Renal pelvis (tissue), 4 donors: ENCODE results near the gene DOK4. TPM values are rescaled to one million over a fixed set of nuclear protein-coding genes. Genes with fewer than 3 reads are reported as not detected.

Experiments used
- DNase-seq: peaks from one replicate; pipeline ENCODE4 v3.0.0-alpha.2; 2013
- polyA plus RNA-seq, 3 donors: library from polyadenylated mRNA; unstranded; fragments of 120-200 nt; gene quantifications; one replicate each; pipeline ENCODE4 v1.2.1, GENCODE V29; 2013; ENCODE audit not compliant: insufficient read length in 3 of 3

Gene DOK4
- polyA plus RNA-seq, 3 donors, result 34.3 to 36.8 (median 35.0) TPM

DNA sequence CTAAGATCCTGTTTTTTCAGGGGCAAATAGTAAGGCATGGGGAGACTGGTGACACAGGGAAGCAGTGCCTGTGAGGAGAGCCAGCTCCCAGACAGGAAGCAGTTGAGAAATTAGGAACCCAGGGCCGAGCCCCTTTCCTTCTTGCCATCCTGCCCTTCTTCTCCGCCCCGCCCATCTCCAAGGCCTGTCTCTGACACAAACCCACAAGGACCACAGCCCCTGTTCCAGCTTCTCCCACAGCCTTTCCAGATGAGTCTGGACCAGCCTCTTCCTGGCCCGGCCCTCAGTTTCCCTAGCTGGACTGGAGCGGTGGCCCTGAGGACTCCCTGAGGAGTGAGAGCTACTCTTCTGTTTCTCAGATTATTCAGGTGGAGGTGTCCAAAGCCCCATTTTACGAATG, 40.2 kb upstream of the DOK4 start:
- DNase-seq, result no peak

DNA sequence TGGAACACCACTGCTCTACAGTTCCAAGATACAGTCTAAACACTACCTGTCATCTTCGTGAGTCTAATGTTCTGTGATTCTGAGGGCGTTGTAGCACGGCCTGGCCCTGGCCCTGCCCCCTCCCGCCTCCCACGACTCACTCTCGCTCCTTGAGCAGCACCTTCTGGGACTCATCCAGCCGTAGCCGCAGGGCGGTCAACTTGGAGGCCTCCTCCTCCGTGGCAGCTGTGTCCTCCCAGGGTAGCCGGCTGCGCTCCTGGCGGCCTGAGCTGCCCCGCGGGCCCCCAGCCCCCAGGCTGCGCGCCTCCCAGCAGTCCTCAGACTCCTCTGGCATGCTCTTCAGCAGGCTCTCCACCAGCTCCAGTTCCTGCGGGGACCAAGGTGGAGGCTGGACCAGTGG, 39.5 kb upstream of the DOK4 start:
- no peak for DNase-seq

DNA sequence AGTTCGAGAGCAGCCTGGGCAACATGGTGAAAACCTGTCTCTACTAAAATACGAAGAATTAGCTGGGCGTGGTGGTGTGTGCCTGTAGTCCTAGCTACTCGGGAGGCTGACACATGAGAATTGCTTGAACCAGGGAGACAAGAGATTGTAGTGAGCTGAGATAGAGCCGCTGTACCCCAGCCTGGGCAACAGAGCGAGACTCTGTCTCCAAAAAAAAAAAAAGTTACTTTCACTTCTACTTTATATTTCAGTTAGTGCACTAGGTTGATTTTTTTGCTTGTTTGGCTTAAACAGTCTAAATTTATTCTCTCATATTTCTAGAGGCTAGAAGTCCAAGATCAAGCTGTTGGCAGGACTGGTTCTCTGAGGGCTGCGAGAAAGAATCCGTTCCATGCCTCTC, 36.7 kb upstream of the DOK4 start:
- DNase-seq, result no peak

DNA sequence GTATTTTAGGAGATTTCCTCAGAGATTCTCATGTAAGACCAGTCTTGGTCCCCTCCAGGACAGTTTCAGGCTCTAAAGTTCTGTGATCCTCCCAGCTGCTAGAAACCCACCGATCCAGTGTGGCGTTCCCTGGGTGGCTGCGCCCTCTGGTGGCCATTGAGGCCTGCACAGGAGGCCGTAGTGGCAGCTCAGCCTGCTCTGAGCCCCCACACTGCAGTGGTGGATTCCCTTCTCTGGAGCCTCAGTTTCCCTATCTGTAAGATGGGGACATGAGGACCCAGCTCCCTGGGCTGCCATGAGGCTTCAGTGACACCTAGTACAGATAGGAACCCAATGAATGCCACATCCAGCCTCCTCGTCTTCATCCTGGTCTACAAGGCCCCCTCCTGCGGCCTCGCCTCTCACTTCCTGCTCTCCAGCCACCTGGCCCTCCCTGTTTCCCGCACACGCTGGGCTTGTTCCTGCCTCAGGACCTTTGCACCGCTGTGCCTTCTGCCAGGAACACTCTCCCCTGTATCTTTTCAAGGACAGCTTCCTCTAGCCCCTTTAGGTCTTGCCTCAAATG, 33.6 kb upstream of the DOK4 start:
- DNase-seq, result peak; percentile 72

DNA sequence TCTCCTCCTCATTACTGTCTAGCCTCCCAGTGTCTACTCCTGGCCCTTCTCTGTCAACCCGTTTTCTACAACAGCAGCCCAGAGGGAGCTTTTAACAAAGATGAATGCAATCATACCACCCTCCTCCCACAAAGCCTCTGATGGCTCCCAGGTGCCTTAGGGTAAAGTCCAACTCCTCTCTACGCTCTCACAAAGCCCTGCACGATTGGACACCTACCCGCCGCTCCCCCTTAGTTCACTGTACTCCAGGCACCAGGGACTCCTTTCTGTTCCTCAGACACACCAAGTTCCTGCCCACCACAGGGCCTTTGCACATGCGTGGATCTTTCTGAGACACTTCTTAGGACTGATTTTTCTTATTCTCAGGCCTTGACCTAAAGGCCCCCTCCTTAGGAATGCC, 32.6 kb upstream of the DOK4 start:
- no peak for DNase-seq

DNA sequence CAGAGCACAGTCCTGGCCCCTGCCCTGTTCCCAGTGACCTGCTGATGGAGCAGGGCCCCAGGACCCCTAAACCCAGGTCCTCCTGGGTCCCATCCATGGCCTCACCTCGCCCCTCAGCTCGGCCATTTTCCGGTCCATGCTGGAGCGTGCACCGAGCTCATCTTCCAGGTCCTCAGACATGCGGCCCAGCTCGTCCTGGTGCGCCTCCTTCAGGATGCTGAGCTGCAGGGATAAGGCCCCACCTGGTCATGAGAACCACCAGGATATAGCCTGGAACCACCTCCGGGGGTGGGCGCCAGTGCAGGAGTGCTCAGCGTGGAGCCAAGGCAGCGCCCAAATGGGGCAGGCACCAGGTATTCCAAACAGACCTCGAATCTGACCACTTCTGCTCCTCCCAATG, 32.2 kb upstream of the DOK4 start:
- no peak for DNase-seq

DNA sequence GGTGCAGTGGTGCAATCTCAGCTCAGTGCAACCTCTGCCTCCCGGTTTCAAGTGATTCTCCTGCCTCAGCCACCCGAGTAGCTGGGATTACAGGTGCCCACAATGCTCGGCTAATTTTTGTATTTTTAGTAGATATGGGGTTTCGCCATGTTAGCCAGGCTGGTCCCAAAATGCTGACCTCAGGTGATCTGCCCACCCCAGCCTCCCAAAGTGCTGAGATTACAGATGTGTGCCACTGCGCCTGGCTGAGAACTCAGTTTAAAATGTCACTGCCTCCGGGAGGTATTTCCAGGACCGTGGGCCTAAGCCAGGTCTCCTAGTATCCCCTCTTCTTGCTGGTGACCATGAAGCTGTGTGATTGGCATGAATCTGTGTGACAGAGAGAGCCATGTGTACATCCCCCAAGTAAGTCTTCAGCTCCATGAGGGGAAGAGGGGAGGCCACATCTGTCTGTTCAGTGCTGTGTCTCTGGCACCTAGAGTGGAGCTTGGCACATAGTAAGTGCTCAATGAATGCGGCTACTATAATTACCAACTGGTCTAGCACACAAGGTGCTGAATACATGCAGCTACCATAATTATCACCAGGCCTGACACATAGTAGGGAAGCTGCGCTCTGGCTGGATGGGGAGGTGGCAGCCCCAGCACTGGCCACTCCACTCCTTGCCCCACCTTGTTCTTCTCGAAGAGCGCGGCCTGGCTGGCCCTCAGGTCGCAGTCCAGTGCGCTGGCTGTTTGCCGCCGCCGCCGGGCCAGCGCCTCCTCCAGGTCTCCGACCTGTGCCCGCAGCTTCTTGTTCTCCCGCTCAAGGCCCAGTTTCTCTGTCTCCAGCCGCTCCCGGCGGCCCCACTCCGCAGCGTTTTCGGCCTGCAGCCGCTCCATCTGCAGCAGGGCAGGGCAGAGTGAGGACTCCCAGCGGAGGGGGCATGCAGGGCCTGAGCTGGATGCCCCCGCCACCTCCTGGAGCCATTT, 31.4 kb upstream of the DOK4 start:
- DNase-seq, result no peak

DNA sequence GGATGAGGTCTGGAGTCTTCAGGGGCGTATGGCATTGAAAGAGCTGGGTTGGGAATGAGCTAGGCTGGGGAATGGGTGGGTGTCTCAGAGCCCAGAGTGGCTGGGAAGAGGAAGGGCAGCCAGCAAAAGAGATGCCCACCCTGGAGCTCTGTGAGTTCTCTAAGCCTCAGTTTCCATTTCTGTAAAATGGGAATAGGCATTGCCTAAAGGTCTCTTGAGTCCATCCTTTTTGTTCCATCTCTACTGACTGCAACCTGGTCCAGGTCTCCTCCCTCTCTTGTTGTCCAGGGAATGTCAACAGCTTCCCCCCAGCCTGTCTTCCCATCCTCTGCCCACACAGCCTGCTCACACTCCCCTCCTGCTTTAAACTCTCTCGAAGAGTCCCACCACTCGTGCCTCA, 30.5 kb upstream of the DOK4 start:
- DNase-seq, result no peak

DNA sequence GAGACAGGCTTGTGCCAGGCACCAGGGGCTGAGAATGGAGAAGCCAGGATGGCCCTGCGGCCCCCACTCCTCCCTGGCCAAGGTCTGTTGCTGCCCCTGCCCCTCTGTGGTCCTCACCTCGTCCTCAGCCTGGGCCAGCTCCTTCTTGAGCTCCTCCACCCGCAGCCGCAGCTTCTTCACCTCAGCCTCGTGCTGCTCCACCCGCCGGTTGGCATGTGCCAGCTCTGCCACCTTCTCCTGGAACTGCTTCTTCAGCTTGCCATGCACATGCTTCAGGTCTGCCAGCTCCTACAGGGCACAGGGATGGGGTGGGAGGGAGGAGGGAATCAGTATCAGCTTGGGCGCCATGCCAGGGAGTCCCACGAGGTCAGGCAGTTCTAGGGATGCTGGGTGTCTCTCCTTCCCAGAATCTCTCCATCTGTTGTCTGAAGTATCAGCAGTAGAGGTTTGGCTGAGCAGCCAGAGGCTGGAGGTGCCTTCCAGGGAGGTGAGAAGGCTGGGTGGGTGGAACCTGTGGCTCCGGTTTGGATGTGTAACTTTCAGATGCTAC, 30.0 kb upstream of the DOK4 start:
- DNase-seq, result no peak

DNA sequence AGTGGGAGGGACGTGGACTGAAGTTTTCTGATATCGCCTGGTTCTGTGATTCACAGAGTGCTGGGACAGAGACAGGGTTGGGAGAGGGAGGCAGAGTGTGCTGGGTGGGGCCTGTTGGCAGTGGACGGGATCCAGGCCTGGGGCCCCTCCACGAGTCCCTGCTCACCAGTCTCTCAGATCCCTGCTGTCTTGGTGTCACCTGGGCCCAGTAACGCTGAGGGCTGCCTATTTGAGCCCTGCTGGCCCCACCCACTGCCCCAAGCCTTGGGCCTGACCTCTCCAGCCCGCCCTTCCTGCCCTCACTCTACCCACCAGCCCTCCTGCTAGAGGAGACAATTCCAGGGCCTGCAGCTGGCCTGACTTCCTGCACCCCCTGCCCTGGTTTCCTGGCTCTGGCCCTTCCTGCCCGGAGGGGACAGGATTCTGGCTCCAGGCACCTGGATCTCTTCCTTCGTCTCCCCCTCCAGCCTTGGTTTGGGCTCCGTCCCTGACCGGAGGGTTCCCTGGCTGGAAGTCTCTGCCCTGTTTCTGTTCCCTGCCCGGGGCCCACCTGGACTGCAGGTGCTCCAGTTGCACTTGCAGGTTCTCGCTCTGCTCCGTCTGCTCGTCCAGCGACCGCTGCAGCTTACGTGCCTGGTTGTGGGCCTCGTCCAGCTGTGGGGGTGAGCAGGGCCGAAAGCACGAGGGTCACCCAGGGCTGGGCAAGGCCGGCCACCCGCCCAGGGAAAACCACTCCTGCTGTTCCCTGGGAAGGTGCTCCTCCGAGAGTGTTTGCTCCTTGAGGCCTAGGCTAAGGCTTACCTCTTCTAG, 28.7 kb upstream of the DOK4 start:
- no peak for DNase-seq

DNA sequence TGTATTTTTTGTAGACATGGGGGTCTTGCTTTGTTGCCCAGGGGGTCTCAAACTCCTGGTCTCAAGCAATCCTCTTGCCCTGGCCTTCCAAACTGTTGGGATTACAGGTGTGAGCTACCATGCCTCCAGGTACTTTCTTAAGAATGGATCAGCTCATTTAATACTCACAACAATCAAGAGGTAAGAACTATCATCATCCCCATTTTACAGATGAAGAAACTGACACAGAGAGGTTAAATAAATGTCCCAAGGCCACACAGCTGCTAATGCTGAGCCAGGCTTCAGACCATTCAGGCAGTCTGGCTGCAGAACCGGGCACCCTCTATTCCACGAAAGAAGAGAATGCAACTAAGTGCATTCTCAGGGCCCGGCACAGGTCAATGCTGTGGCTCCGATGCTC, 28.1 kb upstream of the DOK4 start:
- DNase-seq, result no peak

DNA sequence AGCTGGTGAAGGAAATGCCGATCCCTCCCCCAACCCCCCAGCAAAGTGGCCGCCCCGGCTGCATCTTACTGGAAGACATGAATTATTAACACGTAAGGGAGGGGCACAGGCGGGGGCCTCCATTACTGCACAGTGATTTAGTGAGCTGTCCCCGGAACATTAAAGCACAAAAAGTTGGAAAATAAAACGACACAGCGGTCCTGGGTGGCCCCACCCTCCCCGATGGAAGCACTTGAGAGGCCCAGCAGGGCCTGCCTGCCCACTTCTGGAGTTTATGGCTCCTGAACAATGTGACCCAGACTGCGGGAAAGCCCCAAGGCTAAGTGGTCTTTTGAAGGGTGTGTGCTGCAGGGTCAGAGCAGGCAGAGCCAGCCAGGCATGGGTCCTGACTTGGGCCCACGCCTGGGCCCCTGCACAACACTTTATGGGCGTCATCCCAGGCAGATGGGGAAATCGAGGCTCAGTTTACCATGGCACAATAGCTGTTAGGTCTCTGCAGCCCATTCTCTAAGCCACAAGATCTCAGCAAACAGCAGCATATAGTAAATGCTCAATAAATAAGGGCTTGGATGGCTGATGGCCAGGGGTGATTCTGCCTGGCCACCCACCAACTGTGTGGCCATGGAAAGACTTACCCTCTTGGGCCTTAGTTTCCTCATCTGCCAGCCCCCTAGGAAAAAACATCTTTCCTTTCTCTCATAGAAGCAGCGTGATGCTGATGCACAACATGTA, 27.2 kb upstream of the DOK4 start:
- peak; percentile 93 for DNase-seq

DNA sequence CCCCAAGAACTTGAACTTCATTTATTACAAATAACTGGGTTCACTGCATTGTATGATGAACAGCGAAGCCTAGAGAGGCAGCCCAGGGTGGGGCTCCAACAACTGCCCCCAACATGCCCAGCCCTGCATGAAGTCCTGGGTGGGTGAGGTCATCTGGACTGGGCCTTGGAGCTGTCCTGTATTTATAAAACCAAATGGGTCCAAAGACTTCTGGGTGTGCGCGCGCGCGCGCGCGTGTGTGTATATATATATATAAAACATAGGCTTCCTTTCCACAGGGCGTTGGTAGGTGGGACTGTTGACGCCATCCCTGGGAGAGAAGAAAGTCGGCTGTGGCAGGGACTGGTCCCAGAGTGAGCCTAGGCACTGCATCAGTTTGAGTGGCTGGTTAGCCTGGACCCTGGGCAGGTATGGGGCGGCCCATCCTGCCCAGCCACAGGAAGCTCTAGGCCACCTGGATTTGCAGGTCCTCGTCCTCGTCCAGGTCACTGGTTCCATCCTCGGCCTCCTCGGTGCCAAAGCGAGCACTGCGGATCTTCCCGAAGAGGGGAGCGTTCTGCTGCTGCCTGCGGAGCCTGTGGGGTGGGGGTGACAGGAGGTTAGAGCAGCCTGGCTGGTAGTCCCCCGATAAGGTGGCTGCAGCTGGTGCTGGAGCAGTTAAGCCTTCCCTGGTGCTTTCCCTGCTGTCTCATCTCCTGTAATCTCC, 26.2 kb upstream of the DOK4 start:
- DNase-seq, result no peak

DNA sequence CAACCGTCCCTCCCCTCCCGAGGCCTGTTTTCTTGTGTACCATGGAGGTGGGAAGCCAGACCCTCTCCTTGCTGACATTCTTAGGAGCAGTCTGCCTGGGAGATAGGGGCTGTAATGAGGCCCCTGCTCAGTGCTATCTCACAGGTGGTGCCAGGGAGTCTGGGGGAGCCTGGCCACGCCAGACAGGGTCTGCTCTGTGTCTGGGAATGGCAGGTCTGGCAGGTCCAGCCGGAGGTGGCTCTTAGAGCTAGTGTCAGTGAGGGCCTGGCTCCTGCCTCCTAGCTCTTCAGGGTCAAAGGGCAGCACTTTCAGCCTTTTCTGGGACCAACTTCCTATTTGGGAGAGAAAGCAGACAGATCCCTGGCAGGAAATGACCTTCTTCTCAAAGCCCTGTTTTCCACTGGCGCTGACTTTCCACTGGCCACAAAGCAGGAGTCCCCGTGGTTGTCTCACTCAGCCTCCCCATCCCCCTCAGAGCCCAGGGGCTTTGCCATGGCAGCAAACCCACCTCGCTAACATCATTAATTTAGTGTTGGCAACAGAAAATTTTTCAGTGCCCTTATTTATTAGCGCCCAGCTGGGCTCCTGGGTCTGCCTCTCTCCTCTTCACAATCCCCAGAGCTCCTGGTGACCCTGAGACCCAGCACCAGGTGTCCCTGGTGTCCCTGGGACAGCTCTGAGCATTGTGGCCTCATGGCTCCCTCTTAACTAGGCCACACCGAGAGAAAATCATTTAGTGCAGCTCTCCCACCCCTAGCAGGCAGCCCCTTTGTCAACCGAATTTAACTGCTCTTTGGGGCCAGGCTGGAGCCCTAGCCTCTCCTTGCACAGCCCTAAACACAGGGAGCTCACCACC, 24.0 kb upstream of the DOK4 start:
- DNase-seq, result no peak

DNA sequence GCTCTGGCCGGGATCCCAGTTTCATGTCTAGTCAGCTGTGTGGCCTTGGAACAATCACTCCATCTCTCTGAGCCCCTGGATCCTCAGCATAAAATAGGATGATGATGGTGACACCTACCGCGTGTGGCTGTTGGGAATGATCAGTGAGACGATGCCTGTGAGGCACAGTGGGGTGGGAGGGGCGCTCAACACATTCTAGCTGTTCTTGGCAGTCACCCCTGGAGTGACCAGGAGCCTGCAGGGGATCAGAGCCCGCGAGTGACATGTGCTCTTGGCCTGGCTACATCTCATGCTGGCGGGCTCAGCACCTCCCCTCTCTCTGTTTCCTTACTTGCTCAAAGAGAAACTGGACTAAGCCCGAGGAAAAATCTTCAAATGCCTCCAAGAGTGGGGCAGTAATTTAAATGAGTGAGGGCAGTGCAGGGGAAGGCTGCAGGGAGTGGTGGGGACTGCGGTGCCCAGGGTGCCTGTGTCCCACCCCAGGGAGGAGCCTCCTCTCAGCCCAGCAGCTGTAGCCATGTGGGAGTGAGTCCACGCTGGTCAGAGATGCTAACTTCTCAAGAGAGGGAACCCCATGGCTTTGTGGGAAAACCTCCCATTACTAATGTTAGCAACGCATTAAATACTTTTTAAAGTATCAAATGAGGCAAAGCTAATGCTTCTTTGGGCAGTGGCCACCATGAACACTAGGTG, 23.1 kb upstream of the DOK4 start:
- DNase-seq, result no peak

DNA sequence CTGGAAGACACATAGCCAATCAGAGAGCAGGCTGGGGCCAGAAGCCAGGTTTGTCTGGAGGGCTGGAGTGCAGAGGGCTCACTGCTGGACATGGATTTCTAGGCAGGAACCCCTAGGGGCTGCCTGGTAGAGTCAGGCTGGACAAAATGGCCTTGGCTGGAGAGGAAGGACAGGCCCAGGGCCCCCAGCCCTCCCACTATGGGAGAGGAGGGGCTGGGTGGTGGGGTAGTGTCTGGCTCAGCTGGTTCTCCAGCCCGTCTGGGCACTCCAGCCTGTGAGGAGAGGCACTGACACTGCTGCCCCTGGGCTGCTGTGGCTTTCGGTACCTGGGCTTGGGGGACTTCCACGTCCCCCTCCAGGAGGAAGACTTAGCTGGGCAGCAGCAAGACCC, 21.7 kb upstream of the DOK4 start:
- no peak for DNase-seq

DNA sequence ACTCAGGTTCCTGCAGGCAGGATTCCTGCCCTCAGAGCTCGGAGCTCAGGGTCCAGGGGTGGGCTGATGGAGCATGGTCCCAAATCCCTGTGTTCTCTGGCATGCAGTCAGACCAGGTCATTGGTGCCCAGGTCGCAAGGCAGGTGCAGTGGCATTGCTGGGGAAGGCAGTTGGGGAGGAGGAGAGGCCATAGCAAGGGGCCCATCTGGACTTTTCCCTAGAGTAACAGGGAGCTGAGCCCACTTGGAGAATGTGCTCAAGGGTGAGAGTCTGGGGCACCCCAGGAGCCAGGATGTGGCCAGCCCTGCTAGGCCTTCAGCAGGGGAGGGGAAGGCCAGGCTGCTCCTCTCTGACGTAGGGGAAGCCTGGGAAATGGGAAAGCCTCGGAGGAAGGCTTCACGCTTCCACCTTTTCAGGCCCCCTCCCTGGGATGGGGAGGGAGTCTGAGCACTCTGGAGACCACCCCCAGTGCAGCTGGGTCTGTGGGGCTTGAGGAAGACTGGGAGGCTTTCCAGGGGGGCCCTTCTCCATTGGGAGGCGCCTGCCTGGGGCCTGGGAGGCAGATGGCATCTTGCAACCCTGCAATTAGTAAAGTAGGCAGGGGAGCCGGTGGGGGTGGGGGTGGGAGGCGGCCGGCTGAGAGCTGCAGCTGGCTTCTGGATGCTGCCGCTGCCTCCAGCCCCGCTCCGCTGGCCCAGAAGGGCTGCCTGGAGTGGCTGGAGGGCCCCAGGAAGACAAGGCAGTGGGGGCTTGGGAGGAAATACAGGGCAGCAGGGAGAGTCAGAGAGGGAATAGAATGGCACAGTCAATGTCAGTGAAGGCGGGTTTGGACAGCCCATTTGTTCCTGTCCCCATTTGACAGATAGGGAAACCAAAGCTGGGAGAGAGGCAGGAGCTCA, 21.1 kb upstream of the DOK4 start:
- DNase-seq, result no peak

DNA sequence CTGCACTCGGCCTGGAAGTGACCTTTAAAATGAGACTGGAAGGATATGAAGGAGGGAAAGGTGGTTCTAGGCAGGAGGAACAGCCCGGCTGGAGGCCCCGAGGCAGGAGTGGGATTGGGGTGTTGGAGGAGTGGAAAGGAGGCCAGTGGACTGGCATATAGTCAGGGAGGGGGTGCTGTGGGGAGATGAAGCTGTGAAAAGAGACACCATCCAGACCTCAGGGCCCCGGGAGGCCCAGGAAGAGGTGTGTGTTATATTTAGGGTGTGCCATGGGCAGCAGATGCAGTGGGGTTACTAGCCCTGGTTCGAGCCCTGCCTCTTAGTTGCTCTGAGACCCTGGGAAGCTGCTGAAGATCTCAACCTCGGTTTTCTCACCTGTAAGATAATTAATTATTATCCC, 18.9 kb upstream of the DOK4 start:
- no peak for DNase-seq
